ENCODE data around the gene KLC1.

The KLC1 gene

GRCh38 chr14:103659631-103660030 lies 30.6 kb downstream of the KLC1 start:
- no peak for DNase-seq (ENCODE audit: low spot score)

DNA sequence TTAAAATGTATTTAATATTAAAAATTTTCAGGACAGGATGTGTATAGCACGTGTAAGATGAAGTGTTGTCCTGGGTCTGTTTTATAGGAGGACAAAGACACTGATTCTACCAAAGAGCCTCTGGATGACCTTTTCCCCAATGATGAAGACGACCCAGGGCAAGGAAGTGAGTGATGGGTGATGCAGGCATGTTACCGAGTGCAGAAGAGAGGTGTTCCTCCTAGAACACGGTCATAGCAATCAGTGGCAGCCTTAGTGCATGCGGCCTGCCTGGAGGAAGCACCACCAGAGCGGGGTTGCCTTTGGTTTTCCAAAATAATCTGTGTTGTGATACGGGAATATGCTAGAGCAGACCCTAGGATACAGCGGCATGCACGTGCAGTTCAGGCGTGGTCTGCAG lies 33.0 kb downstream of the KLC1 start:
- no peak for DNase-seq (ENCODE audit: low spot score)

DNA sequence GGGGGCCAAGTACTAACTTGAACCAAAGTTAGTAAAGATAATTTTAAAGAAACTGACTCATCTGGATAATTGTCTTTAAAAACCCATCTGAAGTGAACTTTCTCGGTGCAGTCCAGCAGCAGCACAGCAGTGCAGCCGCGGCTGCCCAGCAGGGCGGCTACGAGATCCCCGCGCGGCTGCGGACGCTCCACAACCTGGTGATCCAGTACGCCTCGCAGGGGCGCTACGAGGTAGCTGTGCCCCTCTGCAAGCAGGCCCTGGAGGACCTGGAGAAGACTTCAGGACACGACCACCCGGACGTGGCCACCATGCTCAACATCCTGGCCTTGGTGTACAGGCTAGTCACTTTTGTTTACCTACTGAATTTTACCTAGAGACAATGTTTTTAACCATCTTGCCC lies 33.6 kb downstream of the KLC1 start:
- DNase-seq (ENCODE audit: low spot score), result no peak

- DNase-seq (ENCODE audit: low spot score), result no peak
These were observed 34.5 kb downstream of the KLC1 start for GRCh38 chr14:103663506-103663905.

GRCh38 chr14:103667671-103668070 lies 38.7 kb downstream of the KLC1 start:
- DNase-seq (ENCODE audit: low spot score), result no peak

DNA sequence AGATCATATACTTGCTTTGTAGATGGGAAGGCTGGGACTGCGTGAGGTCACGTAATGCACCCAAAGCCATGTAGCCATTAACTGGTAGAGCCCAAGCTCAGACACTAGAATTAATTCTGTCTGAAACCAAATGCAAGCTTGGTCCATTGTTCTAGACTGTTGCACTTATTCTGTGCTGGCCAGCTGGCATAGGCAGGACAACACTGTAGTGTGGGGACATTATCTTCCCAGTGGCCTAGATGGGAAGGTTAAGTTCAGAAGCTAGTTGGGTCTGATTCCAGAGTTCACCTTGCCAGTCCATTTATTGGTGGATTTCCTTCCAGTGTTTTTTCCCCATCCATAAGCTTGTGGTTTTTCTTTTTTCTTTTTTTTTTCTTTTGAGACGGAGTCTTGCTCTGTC lies 39.1 kb downstream of the KLC1 start:
- no peak for DNase-seq (ENCODE audit: low spot score)

DNA sequence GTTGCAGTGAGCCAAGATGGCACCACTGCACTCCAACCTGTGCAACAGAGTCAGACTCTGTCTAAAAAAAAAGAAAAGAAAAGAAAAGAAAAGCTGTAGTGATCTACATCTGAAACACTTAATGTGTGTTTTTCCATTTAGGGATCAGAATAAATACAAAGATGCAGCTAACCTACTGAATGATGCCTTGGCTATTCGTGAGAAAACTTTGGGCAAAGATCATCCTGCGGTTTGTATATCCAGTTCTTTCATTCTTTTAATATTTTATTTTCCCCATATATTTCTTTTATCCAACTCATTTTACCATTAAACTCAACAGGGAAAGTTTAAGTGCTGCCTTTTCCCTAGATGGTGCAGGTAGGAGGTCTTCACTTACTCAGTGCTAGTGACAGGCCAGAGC lies 40.4 kb downstream of the KLC1 start:
- no peak for DNase-seq (ENCODE audit: low spot score)

- DNase-seq (ENCODE audit: low spot score), result no peak
These were observed 42.9 kb downstream of the KLC1 start for GRCh38 chr14:103671911-103672310.

DNA sequence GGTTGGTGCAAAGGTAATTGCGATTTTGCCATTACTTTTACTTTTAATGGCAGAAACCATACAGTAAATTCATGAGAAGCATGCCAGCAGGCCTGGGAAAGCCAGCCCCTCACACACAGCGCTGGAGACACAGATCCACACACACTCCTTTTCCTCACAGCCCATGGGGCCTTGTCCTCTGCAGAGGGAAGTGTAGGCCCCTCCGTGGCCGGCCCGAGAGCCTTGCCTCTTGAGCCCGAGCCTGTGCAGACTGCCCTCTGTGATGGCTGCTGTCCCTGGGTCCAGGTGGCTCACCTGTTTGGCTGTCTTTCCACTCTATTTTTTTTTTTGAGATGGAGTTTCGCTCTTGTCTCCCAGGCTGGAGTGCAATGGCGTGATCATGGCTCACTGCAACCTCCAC lies 46.9 kb downstream of the KLC1 start:
- DNase-seq (ENCODE audit: low spot score), result no peak

DNA sequence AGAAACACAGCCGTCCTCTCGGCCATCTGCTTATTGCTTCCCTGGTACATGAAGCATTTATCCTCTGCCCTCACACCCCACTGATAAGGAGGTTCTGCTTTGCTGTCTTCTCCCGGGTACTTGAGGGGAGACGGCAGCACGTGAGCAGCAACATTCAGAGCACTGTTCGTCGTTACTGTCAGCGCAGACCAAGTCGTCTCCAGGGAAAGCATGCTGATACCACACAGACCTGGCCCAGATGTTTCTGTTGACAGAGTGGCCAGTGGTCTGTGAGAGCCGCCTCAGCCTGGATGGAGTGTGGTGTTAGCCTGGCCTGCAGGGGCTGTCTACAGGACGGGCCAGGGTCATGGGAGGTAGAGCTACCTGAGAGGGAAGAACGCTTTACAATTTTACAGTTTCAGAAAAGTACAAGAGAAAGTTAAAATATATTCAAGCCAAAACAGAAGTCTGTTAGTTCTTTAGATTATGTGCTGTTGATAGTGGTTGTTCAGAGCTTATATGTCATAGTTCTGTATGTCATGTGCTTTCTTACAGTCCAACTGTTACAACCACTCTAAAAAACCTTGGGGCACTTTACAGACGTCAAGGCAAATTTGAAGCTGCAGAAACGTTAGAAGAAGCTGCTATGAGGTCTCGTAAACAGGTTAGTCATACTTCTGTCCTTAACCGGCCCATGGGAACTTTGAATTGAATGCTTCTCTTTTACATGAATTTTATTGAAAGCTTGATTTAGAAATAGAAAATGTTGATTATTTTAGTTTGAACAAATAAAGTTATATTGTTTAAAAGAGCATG lies 48.1 kb downstream of the KLC1 start:
- DNase-seq (ENCODE audit: low spot score), result no peak

- DNase-seq (ENCODE audit: low spot score), result no peak
These were observed 50.3 kb downstream of the KLC1 start for GRCh38 chr14:103679351-103679750.

DNA sequence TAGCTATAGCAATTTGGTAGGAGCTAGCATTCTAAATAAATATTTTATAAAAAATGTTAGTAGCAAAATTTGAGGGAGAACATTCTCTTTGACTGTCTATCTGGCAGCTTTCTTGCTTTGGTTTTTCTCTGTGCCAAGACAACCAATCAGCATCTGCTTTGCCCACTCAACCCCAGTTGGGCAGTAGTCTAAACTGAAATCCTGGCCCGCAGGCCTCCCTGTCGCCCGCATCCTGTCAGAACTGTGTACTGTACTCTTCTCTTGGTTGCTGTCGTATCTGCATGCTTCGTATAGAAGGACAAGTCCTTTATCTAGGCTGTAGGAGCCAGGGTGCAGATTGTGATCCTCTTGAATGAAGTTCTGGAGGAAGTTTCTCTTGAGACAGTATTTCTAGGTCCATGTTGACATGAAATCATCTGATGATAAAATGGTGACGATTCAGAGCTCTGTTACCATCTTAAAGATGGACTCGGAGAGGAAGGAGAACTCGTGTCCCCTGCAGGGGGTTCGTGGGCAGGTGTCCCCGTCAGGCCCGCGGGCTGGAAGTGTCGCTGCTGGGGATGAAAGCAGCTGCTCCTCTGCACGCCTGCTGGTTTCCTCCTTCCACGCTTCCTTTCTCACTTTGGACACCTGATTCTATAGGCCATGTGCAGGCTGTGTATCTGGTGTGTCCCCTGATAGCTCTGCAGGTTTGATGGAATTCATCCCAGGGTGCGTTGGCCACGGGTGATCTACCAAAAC lies 51.6 kb downstream of the KLC1 start:
- DNase-seq (ENCODE audit: low spot score), result no peak

- DNase-seq (ENCODE audit: low spot score), result no peak
These were observed 54.1 kb downstream of the KLC1 start for GRCh38 chr14:103683139-103683538.

GRCh38 chr14:103684471-103684870 lies 55.5 kb downstream of the KLC1 start:
- DNase-seq (ENCODE audit: low spot score), result no peak

- no peak for DNase-seq (ENCODE audit: low spot score)
These were observed 55.9 kb downstream of the KLC1 start for GRCh38 chr14:103684871-103685270.

DNA sequence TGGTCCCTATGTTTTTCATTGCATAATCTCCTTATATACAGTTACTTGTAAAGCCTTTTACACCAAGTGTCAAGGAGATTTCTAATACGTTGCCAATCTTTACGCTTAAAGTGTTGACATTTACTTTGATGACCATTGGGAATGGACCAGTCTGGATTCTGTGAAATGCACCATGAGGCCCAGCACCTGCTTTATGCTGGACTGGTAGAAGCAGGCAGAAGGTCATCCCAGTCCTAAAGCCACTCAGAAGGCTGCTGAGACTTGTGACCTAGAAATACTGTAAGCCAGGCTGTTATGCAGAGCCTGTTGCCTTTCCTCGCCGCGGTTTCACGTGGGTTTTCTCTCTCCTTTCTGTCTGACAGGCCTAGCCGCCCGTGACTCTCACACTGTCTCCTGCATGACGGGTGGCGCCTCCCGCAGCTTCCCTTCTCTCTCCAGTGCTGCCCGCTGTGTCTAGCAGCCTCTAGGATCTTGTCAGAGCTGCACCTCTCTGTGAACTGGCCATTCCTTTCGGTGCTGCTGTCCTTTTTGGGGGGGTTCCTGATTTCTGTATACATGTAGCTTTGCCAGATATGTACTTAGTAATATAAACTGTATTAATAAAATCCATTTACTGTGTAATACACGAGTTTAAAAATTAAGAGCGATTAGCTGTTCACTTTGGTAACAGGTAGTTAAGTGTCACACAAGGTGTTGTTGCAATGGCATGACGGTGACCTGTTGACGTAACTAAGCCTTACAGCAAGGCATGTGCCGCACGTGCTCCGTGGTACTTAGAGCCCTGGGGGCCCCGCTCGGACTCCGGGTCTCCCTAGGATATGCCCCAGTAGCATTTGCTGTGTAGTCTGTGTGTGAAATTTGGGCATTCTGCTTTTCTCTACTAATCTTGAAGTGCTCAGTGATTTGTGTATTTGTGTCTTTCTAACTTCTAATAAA lies 56.5 kb downstream of the KLC1 start:
- no peak for DNase-seq (ENCODE audit: low spot score)

- DNase-seq (ENCODE audit: low spot score), result no peak
These were observed 57.9 kb downstream of the KLC1 start for GRCh38 chr14:103686831-103687485.

- DNase-seq (ENCODE audit: low spot score), result no peak
These were observed 58.7 kb downstream of the KLC1 start for GRCh38 chr14:103687712-103688111.

- DNase-seq (ENCODE audit: low spot score), result no peak
These were observed 59.4 kb downstream of the KLC1 start for GRCh38 chr14:103688441-103688840.

DNA sequence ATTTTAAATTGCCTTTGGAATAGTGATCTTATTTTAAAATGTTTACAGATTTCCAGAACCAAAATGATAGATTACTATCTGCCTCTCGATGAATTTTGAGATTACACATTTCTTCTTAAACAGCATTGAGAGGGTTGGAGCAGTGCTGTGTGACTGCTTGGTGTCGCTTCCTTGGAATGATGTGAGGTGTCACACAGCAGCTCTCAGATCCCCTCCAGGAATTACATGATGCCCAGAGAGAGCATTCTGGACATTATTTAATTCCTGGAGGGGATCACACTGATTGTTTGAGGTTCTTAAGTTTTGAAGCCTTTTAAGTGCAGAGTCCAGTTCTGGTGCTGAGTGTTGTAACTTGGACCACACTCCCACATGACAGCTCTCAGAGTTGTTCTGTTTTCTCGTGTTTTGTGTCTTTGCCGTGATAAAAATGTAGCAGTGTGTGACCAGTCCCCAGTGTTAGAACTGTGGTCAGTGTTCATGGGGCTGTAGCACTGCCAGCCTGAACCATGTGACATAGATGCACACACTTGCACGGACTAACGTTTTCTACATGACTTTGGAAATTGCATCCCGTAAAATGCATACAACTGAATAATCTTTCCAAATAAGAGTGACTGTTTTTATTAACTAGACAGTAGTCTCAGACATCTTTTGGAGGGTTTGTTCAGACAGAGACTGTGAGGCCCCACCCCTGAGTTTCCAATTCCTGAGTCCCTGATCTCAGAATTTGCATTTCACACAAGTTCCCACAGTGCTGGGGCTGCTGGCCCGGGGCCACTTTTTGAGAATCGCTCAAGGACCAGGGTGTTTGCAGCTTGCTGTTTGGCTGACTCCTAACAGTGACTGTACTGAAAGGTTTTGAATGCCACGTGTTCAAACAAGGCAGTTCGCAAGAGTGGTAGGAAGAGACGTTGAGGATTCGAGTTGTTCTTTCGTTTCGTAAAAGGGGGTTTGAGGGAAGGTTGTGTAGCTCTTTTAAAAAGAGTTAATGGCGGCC lies 60.2 kb downstream of the KLC1 start:
- DNase-seq (ENCODE audit: low spot score), result peak; percentile 74

DNA sequence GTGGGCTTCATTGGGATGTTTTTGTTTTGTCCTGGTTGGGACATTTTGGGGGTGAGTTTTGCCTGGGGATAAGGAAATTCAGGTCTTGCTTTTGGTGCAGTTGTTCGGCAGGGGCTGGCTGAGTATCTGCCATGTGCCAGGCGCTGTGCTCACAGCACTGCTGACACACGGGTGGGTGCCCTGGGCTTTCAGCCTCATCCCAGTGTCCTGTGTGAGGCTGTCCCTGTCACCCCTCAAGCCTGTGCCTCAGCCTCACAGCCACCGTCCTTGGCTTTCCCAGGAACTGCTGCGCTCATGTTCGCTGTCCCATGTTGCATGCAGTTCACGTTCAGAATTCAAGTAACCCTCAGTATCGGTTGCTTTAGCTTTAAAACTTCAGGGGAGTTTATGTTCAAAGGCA lies 61.3 kb downstream of the KLC1 start:
- no peak for DNase-seq (ENCODE audit: low spot score)

Data from putamen (tissue), 1 donor.